ENCODE measurements around the gene FAM135A. TPM values are rescaled to one million over a fixed set of nuclear protein-coding genes. Genes with fewer than 3 reads are reported as not detected.

The FAM135A gene
- total RNA-seq, 1 experiment from 2014 or later, result 31.0 TPM

DNA sequence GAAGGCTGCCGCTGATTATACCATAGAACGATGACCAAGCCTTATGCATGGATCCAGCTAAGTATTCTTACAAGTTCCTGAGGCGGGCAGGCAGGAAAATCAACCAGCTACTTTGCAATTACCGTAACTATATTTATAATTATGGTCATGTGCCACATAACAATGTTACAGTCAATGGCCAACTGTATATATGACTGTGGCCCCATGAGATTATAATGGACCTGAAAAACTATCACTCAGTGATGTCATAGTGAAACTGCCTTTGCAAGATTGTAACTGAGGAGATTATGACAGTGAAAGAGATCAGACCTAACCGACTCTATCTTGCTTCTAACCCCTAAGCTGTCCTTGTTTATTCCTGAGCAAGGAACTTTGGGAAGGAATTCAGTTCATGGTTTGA is 33.1 kb upstream of the FAM135A start:
- Mint-ChIP-seq H3K36me3 (ENCODE audit: insufficient read depth in 1 of 3, low read depth in 3 of 3) (no peaks in the 10 kb centered on the region), H3K4me1 (peaks cover 10 to 12% of the 10 kb centered on the region in 2 experiments), H3K9me3 (no peaks in the 10 kb centered on the region), H3K27ac (no peak overlapping the region), H3K4me3 (no peak overlapping the region), H3K27me3 (ENCODE audit: low read depth) (no peaks in the 10 kb centered on the region)
- Histone ChIP-seq H3K27me3 (ENCODE audit: insufficient read depth, low read length) (no peaks in the 10 kb centered on the region), H2BK5ac (ENCODE audit: insufficient read length, low read length) (no peak overlapping the region), H3T11ph (ENCODE audit: low read length) (no peak overlapping the region), H2BK120ac (ENCODE audit: low read depth, low read length, poor library complexity, severe bottlenecking) (no peak overlapping the region), H3K18ac (ENCODE audit: insufficient read length, low read depth, low read length) (no peak overlapping the region), H4K5ac (ENCODE audit: insufficient read length, low read depth, low read length) (no peak overlapping the region), H3K27ac (ENCODE audit: insufficient read length, low read depth, low read length) (no peak overlapping the region), H3K4me2 (ENCODE audit: insufficient read depth, insufficient read length, low read length) (no peak overlapping the region), H3K79me2 (ENCODE audit: insufficient read depth, low read length) (no peaks in the 10 kb centered on the region), H3K14ac (ENCODE audit: insufficient read depth, low read length) (no peak overlapping the region), H3K9ac (ENCODE audit: extremely low read depth, insufficient read length, low read length) (no peak overlapping the region), H3K23me2 (ENCODE audit: insufficient read length, low read depth, low read length, poor library complexity, severe bottlenecking) (no peaks in the 10 kb centered on the region), H2BK20ac (ENCODE audit: low read depth, low read length, poor library complexity, severe bottlenecking) (no peak overlapping the region), H2BK12ac (ENCODE audit: insufficient read length, low read depth, low read length) (no peak overlapping the region), H3K56ac (ENCODE audit: insufficient read length, low read depth, low read length) (no peak overlapping the region), H4K91ac (ENCODE audit: insufficient read length, low read depth, low read length) (no peak overlapping the region), H2AFZ (ENCODE audit: low read length) (no peak overlapping the region), H3K79me1 (ENCODE audit: insufficient read depth, low read depth, low read length, poor library complexity, severe bottlenecking) (no peaks in the 10 kb centered on the region), H3K23ac (ENCODE audit: insufficient read length, low read depth, low read length) (no peak overlapping the region), H4K8ac (replicated peaks; ENCODE audit: insufficient read length, low read depth, low read length) (no peak overlapping the region), H2BK15ac (ENCODE audit: low read depth, low read length) (no peak overlapping the region), H3K4ac (ENCODE audit: low read depth, low read length) (no peak overlapping the region), H3K4me1 (ENCODE audit: insufficient read depth, low read length) (no peaks in the 10 kb centered on the region), H4K20me1 (ENCODE audit: control insufficient read depth, insufficient read depth, insufficient read length) (no peaks in the 10 kb centered on the region), H3K9me3 (ENCODE audit: control insufficient read depth, low read depth, low read length) (no peaks in the 10 kb centered on the region), H2AK5ac (ENCODE audit: insufficient read length, low read length) (no peak overlapping the region)
- no peak for DNase-seq
- no CpG with 5 or more reads among the region's 5 CpGs for WGBS (ENCODE audit: extremely low coverage, insufficient read length, low lambda C conversion rate)
- TF ChIP-seq, protein P1, sequence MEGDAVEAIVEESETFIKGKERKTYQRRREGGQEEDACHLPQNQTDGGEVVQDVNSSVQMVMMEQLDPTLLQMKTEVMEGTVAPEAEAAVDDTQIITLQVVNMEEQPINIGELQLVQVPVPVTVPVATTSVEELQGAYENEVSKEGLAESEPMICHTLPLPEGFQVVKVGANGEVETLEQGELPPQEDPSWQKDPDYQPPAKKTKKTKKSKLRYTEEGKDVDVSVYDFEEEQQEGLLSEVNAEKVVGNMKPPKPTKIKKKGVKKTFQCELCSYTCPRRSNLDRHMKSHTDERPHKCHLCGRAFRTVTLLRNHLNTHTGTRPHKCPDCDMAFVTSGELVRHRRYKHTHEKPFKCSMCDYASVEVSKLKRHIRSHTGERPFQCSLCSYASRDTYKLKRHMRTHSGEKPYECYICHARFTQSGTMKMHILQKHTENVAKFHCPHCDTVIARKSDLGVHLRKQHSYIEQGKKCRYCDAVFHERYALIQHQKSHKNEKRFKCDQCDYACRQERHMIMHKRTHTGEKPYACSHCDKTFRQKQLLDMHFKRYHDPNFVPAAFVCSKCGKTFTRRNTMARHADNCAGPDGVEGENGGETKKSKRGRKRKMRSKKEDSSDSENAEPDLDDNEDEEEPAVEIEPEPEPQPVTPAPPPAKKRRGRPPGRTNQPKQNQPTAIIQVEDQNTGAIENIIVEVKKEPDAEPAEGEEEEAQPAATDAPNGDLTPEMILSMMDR (conservative IDR thresholded peaks at IDR 0.05), result no peak
